Fibroblast of lung (primary cell): ENCODE data around the gene MYO3B. TPM values are rescaled to one million over a fixed set of nuclear protein-coding genes. Genes with fewer than 3 reads are reported as not detected.

Experiments
- DNase-seq, 2 donors: peaks; one replicate each; pipeline versions ENCODE4 v3.0.0 to v3.0.0-alpha.2; 2010; ENCODE audit warnings: low read depth in 2 of 2
- H2AFZ ChIP-seq: 2 replicates; pipeline ENCODE4 v1.5.1; 2012; ENCODE audit warnings: low read length, control low read depth, inconsistent platforms
- H3K27ac ChIP-seq: 2 replicates; pipeline ENCODE4 v1.5.1; 2011; ENCODE audit warnings: low read length, control low read depth; ENCODE audit not compliant: insufficient read depth
- H3K27me3 ChIP-seq: 2 replicates; pipeline ENCODE4 v1.5.1; 2011; ENCODE audit warnings: mild to moderate bottlenecking, low read length; ENCODE audit not compliant: control insufficient read depth, insufficient read depth
- H3K36me3 ChIP-seq: 2 replicates; pipeline ENCODE4 v1.5.1; 2011; ENCODE audit warnings: low read length; ENCODE audit not compliant: control insufficient read depth, insufficient read depth
- H3K4me1 ChIP-seq: 2 replicates; pipeline ENCODE4 v1.5.1; 2011; ENCODE audit warnings: low read length; ENCODE audit not compliant: control insufficient read depth, insufficient read depth; ENCODE audit errors: extremely low read depth
- H3K4me2 ChIP-seq: 2 replicates; pipeline ENCODE4 v1.5.1; 2011; ENCODE audit warnings: low read length, control low read depth; ENCODE audit not compliant: insufficient read depth; ENCODE audit errors: extremely low read depth
- H3K4me3 ChIP-seq, 4 experiments: fragments of 200-600 bp in 1 of 4; sonication (generic) in 1 of 4; replicated peaks in 1 of 4; 2 replicates each; pipeline ENCODE4 v1.5.1; 2011 to 2016; ENCODE audit warnings: low read length in 4 of 4, low read depth in 3 of 4, mild to moderate bottlenecking in 3 of 4, control low read depth in 2 of 4, inconsistent platforms in 1 of 4, mixed read lengths in 1 of 4; ENCODE audit not compliant: insufficient read depth in 1 of 4; ENCODE audit errors: control extremely low read depth in 1 of 4
- H3K79me2 ChIP-seq: 2 replicates; pipeline ENCODE4 v1.5.1; 2012; ENCODE audit warnings: mild to moderate bottlenecking, low read length, inconsistent platforms; ENCODE audit not compliant: control insufficient read depth, insufficient read depth
- H3K9ac ChIP-seq: 2 replicates; pipeline ENCODE4 v1.5.1; 2011; ENCODE audit warnings: mild to moderate bottlenecking, low read length, control low read depth; ENCODE audit not compliant: insufficient read depth
- H3K9me3 ChIP-seq: 2 replicates; pipeline ENCODE4 v1.5.1; 2012; ENCODE audit warnings: low read depth, low read length; ENCODE audit not compliant: control insufficient read depth, insufficient read depth
- H4K20me1 ChIP-seq: 2 replicates; pipeline ENCODE4 v1.5.1; 2011; ENCODE audit warnings: low read length; ENCODE audit not compliant: control insufficient read depth, insufficient read depth; ENCODE audit errors: extremely low read depth
- EZH2 ChIP-seq: IDR thresholded peaks from 2 replicates; pipeline ENCODE4 v1.5.1; 2012; ENCODE audit warnings: low read length, control low read depth, mild to moderate bottlenecking; ENCODE audit errors: missing control alignments
- polyA plus RNA-seq, 2 donors: library from polyadenylated mRNA; depleted of rRNA in 1 of 2; stranded (reverse) in 1 of 2; unstranded in 1 of 2; fragments of >200 nt; gene quantifications; 2 replicates each; pipeline ENCODE4 v1.2.1, GENCODE V29; 2011 to 2012; ENCODE audit warnings: missing spikeins in 1 of 2
- total RNA-seq: library from RNA; depleted of rRNA; stranded (reverse); fragments of >200 nt; gene quantifications from 2 replicates; pipeline ENCODE4 v1.2.1, GENCODE V29; 2014
- TF ChIP-seq, protein P1 (sequence below), 2 donors: IDR thresholded peaks in 1 of 2; conservative IDR thresholded peaks in 1 of 2; 1 replicate in 1 of 2; 2 replicates in 1 of 2; pipeline ENCODE4 v1.5.1; 2011 to 2012; ENCODE audit warnings: low read length in 2 of 2, control low read depth in 1 of 2, inconsistent platforms in 1 of 2, low read depth in 1 of 2, mild to moderate bottlenecking in 1 of 2

MYO3B gene
- total and polyA plus RNA-seq, 2 donors (not counting 1 experiment from before 2014, with no cell fraction given): 0.06 to 0.50 TPM

GRCh38 chr2:170401187-170401586 is 223.2 kb downstream of the MYO3B start:
- TF ChIP-seq, protein P1, sequence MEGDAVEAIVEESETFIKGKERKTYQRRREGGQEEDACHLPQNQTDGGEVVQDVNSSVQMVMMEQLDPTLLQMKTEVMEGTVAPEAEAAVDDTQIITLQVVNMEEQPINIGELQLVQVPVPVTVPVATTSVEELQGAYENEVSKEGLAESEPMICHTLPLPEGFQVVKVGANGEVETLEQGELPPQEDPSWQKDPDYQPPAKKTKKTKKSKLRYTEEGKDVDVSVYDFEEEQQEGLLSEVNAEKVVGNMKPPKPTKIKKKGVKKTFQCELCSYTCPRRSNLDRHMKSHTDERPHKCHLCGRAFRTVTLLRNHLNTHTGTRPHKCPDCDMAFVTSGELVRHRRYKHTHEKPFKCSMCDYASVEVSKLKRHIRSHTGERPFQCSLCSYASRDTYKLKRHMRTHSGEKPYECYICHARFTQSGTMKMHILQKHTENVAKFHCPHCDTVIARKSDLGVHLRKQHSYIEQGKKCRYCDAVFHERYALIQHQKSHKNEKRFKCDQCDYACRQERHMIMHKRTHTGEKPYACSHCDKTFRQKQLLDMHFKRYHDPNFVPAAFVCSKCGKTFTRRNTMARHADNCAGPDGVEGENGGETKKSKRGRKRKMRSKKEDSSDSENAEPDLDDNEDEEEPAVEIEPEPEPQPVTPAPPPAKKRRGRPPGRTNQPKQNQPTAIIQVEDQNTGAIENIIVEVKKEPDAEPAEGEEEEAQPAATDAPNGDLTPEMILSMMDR (conservative IDR thresholded peaks at IDR 0.05 in 1 of 2, IDR thresholded peaks at IDR 0.05 in 1 of 2; ENCODE audit: low read depth in 1 of 2, low read length in 2 of 2): no peak
- no peak for TF ChIP-seq EZH2
- no peak overlapping the region for H3K9ac ChIP-seq
- no peak overlapping the region for H3K4me2 ChIP-seq
- H3K9me3 ChIP-seq: no peaks in the 10 kb centered on the region
- no peaks in the 10 kb centered on the region for H4K20me1 ChIP-seq
- no peak overlapping the region for H2AFZ ChIP-seq
- no peaks in the 10 kb centered on the region for H3K36me3 ChIP-seq
- no peak overlapping the region for H3K27ac ChIP-seq
- no peak overlapping the region for H3K4me3 ChIP-seq
- H3K27me3 ChIP-seq: no peaks in the 10 kb centered on the region
- no peaks in the 10 kb centered on the region for H3K4me1 ChIP-seq
- DNase-seq: no peak
- H3K79me2 ChIP-seq: no peaks in the 10 kb centered on the region

DNA sequence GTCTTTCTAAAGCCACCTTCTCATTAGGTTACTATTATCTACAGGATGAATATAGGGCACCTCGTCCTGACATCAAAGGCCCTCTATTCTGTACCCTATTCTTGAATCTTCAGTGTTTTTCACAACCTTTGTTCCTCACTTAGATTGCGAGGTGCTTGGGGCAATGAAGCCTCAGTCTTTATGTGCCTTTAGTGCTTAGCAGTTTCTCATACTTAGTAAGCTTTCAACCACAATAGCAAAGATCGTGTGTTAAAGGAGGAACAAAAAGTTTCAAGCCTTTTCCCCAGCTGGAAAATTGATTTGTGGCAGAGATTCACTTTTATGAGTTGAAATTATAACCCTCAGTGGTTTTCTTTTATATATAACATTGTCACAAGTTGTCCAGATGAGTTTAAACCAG is 226.9 kb downstream of the MYO3B start:
- Histone ChIP-seq H3K9me3 (no peaks in the 10 kb centered on the region), H3K4me3 (no peak overlapping the region), H4K20me1 (no peaks in the 10 kb centered on the region), H3K9ac (no peak overlapping the region), H3K27ac (no peak overlapping the region), H3K4me2 (no peak overlapping the region), H2AFZ (no peak overlapping the region), H3K79me2 (no peaks in the 10 kb centered on the region), H3K4me1 (no peaks in the 10 kb centered on the region), H3K27me3 (no peaks in the 10 kb centered on the region), H3K36me3 (no peaks in the 10 kb centered on the region)
- TF ChIP-seq EZH2: no peak
- TF ChIP-seq, protein P1 (conservative IDR thresholded peaks at IDR 0.05 in 1 of 2, IDR thresholded peaks at IDR 0.05 in 1 of 2; ENCODE audit: low read depth in 1 of 2, low read length in 2 of 2): no peak
- no peak for DNase-seq

- no peaks in the 10 kb centered on the region for H3K27me3 ChIP-seq
- TF ChIP-seq EZH2: no peak
- TF ChIP-seq, protein P1 (conservative IDR thresholded peaks at IDR 0.05 in 1 of 2, IDR thresholded peaks at IDR 0.05 in 1 of 2; ENCODE audit: low read depth in 1 of 2, low read length in 2 of 2): no peak
- no peak for DNase-seq
Measured at GRCh38 chr2:170405326-170405725, 227.4 kb downstream of the MYO3B start.

More at GRCh38 chr2:170405326-170405725, 227.4 kb downstream of the MYO3B start:
- H3K27ac ChIP-seq: no peak overlapping the region
- H3K36me3 ChIP-seq: no peaks in the 10 kb centered on the region
- no peaks in the 10 kb centered on the region for H3K9me3 ChIP-seq
- H2AFZ ChIP-seq: no peak overlapping the region
- H3K4me1 ChIP-seq: no peaks in the 10 kb centered on the region
- no peak overlapping the region for H3K4me3 ChIP-seq
- no peaks in the 10 kb centered on the region for H4K20me1 ChIP-seq
- H3K79me2 ChIP-seq: no peaks in the 10 kb centered on the region
- no peak overlapping the region for H3K9ac ChIP-seq
- H3K4me2 ChIP-seq: no peak overlapping the region
